Measurements from ENCODE around the gene MAGEL2.

MAGEL2 gene

DNA sequence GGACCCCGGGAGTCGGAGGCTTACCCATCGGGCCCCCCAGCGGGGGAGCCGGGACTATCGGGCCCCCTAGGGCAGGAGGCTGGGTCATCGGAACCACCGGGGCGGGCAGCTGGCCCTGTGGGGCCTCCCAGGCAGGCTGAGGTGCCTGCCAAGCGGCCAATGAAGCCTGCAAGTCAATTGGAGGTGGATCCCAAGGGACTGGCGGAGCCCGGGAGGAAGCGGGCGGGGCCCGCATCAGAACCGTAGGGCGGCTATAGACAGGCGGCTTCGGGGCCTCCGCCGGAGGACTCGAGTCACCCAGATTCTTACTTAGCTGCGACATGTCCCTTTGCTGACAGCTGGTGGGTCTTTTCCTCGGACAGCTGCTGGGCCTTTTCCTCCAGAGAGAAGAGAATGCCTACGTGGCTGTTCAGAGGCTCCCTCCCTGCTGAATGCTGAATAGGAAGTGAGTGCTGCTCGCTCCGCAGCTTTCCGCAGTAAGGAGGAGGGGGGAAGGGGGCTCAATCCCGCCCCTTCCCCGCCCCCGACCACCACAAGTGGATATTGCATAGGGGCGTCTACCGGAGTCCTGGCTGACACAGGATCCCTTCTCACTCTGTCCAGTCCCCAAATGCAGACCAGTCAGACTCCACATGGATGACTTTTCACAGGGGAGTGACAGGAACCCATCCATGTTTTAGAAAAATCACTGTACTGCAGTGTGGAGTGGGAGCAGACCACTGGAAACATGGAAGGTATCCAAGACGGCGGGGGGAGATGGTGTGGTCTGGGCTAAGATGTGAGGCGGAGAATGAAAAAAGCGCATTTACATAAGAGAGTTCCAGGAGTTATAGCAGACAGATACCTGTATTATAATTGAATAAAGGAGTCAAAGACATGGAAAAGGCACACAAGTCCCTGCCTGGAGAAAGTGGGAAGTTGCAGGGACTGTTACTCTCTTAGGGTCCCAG lies at the start of gene MAGEL2:
TSS of gene MAGEL2 (minus strand) at position 447 of the 950 bp plus-strand sequence. CDS start at position 322, 125 bp downstream.
- DNase-seq = peak in 10 of 58 donors; percentile 15 to 50 (median 32)

DNA sequence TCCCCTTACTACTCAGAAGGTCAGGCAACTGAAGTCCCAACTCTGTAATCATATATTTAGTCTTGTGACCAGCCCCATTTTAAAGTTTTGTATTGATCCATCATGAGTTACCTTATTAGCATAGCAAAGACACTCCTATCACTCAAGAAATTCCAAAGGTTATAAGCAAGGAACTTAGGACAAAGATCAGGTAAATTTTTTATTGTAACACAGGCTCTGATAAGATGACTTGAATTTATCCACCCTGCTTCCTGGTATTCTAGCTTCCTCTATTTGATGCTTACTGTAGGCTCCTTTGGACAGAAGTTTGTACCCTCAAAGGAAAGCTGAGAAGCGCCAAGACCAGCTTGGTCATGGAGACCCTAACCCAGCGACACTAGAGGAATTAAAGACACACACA lies 47.6 kb upstream of the MAGEL2 start:
- DNase-seq = no peak

DNA sequence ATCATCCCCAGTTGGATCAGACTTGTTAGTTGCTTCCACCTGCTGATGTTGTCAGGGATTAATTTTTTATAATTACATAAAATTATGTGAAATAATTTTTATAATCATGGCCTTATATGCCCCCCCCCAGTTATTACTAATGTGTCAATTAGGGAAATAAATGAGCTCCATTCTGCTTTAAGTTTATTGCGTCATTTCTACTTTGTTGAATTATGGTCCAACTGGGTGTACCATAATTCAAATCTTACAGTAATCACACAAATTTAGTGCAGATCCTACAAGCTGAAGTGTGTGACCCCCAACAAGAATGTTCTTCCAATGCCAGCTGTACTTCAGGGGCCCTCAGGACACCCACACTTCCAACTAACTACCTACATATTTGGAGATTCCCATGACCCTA lies 46.9 kb upstream of the MAGEL2 start:
- DNase-seq = no peak

DNA sequence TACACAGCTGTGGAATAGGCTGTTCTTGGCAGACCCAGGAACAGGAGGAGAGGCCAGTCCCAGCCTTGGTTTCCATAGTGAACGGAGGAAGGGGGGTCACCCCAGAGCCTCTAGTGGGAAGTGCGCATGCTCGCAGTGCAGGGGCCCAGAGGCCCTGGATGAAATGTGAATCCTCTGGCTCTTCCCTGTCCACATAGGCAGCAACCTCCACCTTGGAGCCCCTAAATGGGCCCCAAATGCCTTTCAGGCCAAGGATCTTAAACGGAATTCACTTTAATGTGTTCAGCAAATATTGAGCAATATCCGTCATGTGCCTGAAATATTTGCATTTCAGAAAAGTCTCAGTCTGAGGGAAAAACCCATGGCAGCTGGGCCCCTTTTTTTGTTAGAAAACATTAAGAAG lies 42.8 kb upstream of the MAGEL2 start:
- DNase-seq = peak in 49 of 58 donors; percentile 4 to 75 (median 43)

DNA sequence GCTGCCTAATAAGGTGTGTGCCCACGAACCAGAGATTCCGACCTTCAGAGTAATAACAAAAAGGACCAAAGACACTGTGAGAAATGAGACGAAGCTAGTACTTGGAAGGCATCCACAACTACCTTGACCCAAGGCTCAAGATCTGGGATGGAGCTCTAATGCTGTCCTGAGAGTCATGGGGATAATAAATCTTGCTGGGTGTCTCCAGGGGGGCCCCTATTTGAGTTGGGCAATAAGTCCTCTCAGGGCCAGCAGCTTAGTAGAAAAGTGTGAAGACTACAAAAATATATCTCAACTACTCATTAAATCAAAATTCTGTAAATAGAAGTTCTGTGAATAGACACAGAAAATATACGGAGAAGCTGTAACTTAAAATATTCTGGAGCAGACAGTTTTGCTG lies 42.3 kb upstream of the MAGEL2 start:
- no peak for DNase-seq

DNA sequence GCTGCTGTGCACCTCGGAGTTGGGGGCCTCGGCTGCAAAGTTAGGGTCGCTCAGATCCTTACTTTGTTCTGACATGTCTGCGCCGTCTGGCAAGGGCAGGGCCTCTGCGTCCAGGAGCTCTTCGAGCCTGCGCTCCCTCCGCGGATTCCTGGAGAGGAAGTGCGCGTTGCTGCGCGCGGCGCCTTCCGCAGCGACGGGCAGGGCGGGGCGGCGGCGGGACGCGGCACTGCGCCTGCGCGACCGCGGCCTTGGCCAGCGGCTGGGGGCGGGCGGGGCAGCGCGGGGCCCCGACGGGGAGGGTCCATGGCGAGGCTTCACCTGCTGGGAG lies 39.4 kb upstream of the MAGEL2 start, which contains the start of gene NDN:
TSS of gene NDN (minus strand) at position 163 of the 328 bp plus-strand sequence. CDS start at position 75, 88 bp downstream.
- DNase-seq = peak in 42 of 58 donors; percentile 2 to 45 (median 18)

DNA sequence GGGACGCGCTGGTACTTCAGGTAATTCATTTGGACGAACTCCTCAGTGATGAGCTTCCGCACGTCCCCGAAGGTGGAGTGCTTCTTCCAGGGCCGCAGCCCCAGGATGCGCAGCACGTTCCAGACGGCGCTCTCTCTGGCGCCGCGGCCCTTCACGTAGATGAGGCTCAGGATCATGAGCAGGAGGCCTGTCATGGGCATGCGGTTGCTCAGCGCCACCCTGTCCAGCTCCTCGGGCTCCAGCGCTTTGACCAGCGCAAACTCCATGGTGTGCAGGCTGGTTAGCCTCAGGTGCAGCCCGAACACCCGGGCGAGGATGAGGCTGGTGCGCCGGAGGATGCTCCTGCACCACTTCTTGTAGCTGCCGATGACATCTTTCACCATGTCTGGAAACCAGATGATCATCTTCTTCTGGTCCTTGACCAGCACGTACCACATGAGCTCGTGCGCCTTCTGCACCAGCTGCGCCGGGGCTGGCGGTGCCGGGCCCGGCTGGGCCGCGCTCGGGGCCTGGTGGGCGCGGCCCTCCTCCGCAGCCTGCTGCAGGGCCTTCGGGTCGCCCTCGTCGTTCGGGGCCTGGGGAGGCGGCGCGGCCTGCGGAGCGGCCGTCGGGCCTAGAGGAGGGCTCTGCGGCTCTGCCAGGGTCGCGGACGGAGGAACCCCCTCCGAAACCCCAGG lies 38.9 kb upstream of the MAGEL2 start:
- DNase-seq = peak in 4 of 58 donors; percentile 3 to 36 (median 6)

DNA sequence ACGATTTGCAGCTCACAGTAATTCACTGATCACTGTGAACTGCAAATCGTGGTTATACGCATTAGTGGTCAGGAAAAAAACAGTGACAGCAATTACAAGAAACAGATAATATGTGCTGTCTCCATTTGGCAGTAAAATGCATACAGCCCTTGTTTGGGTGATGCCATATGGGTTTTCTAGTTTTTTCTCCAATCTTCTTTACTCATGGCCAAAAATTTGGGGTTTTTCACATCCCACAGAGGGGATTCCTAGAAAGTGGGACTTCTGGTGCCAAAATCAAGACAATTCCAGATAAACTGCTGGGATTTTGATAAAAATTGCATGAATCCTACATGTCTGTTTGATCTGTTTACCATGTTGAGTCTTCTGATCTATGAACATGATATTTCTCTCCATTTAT lies 23.8 kb upstream of the MAGEL2 start:
- DNase-seq = no peak

DNA sequence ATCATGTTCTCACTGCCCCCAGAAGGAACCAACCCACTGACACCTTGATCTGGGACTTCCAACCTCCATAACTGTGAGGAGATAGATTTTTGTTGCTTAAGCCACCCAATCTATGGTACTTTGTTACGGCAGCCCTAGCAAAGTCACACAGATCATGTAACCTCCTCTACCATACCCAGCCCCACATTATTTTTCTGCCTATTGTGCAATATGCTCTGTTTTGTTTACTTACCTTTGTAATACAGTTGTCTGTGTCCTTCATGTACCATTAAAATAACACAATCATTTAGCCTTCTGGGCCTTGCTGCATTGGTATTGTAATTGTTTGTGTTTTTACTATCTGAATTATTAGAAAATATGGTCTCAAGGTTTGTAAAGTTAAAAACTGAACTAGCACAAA lies 23.3 kb upstream of the MAGEL2 start:
- no peak for DNase-seq

DNA sequence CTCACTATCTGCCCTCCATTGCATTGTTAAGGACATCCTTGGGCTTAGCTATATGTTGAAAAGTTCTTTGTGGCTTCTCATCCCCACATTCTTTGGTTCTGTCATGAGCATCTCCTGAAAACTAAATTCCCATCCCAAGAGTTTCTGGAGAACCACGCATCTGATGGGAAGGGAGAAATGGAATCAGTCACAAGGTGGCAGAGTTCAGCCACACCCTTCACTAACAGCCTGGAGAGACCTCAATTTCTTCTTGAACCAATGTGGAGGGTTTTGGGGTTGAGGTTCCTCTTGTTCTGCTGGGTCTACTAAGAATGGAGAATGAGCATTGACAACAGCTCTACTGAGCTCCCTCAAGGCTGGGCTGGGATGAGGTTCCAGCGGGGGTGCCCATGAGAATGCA lies 15.6 kb upstream of the MAGEL2 start:
- no peak for DNase-seq

DNA sequence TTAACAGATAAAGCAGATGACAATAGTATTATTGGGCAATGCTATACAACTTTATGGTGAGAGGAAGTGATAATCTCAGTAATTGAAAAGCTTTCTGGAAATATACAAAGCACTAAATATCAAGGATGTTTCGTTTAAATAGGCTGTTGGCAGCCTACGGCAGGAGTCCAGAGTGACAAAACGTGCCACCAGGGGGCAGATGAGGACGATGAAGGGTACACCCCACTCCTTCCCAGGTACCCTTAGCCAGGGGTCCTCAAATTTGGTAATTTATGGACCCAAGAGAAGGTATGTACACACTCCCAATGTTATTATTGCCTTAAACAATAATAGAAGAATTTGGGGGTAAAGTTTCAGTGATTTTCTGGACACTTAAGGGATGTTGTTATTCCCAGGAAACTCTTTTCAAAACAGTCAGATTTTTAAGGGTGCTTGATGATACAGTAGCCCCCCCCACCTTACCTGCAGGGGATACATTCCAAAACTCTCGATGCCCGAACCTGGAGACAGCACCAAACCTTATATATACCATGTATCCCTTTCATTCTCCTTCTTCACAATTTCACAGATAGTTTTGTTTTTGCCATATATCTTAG lies 1.4 kb upstream of the MAGEL2 start:
- peak in 10 of 58 donors; percentile 5 to 58 (median 19) for DNase-seq

DNA sequence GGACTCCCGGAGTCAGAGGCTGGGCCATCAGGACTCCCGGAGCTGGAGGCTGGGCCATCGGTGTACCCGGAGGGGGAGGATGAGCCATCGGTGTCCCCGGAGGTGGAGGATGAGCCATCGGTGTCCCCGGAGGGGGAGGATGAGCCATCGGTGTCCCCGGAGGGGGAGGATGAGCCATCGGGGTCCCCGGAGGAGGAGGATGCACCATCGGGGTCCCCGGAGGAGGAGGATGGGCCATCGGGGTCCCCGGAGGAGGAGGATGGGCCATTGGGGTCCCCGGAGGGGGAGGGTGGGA lies 719 bp downstream of the MAGEL2 start:
- no peak for DNase-seq

DNA sequence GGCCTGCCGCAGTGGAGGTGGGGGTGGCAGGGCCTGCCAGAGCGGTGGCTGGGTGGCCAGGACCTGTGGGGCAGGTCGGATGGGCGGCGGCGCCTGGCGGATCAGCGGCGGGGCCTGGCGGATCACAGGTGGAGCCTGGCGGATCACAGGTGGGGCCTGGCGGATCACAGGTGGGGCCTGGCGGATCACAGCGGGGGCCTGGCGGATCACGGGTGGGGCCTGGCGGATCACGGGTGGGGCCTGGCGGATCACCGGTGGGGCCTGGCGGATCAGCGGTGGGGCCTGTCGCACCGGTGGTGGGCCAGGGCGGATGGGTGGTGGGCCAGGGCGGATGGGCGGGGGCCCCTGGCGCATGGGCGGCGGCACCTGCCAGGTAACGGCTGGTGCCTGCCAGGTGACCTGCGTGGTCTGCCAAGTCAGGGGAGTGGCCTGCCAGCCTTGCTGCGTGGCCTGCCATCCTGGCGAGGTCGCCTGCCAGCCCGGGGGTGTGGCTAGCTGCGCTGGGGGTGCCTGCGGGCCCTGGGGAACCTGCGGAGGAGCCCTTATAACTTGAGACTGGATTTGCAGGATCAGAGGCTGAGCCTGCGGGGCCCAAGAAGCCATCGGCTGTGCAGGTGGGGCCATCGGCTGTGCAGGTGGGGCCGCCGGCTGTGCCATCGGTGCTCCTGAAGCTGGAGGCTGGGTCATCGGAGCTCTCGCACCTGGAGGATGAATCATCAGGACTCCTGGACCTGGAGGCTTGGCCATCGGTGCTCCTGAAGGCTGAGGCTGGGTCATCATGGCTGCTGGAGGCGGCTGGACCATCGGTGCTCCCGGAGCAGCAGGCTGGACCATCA lies 1.3 kb downstream of the MAGEL2 start:
- no peak for DNase-seq

DNA sequence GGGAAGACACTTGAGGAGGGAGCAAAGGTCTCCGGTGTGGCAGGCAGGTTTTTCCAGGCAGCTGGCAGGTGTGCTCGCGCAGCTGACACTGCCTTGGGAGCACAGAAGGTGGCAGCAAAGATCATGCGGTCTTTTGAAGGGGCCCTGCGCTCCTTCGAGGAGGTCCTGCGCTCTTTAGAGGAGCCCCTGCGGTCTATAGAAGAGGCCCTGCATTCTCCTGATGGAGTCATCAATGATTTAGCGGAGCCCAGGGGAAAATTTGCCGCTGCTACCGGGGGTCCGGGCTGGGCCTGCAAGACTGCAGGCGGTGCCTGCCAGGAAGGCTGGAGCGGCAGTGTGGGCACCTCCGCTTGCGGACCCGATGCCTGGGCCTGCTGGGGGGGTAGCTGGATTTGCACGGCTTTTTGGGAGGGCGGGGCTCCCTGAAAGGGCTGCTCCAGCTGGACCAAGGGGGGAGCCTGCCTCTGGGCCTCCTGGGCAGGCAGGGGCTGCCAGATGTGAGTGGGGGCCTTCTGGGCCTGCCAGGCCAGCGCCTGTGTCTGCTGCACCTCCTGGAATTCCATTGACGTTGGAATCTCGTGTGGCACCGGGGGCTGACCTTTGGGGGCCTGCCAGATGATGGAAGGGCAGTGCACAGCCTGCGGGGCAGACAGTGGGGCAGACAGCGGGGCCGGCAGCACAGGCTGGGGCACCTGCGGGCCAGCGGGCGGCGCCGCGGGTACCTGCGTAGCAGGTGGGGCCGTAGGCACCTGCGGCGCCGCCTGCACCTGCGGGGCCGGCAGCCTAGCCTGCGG lies 2.1 kb downstream of the MAGEL2 start:
- DNase-seq = no peak

DNA sequence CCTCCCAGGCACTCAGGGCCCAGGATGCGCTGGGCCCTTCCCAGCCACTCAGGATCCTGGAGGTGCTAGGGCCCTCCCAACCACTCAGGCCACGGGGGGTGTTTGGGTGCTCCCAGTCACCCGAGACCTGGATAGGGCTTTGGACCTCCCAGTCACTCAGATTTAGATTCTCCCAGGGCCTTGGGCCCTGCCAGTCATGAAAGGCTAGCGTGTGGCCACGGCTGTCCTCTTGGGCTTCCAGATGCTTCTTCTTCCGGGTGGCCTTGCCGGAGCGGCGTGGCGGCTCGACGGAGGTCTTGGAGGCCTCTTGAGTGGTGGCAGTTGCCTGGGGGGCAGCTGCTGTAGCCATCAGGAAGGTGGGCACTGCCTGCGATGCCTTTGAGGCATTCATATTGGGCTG lies 2.8 kb downstream of the MAGEL2 start:
- no peak for DNase-seq

DNA sequence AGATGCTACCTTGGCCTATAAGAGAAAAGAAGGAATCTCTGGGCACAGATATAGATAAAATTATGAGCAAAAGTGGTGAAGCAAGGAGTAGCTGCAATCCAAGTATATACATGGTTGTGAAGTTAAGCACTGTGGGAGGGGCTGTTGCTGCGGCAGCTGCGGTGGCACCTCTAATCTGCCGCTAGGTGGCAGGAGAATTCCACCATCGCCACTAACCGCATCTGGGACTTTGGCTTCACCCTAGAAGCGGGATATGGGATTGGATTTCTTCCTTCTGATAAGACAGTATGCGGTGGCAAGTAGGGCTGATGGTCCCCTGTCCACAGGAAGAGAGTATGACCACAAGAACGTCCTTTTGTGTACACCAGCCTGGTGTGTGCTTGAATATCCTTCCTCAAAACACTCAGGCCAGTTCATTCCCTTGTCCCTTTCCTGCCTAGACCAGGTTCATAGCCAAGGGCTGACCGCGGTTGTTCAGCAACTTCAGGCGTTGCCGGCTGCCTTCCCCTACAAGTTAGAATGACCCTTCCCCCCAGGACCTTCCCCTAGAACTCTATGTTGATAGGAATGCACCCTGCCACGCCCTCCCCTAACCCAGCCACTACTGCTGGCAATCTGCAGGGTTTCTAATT lies 5.1 kb downstream of the MAGEL2 start:
- peak in 44 of 58 donors; percentile 6 to 80 (median 37) for DNase-seq

DNA sequence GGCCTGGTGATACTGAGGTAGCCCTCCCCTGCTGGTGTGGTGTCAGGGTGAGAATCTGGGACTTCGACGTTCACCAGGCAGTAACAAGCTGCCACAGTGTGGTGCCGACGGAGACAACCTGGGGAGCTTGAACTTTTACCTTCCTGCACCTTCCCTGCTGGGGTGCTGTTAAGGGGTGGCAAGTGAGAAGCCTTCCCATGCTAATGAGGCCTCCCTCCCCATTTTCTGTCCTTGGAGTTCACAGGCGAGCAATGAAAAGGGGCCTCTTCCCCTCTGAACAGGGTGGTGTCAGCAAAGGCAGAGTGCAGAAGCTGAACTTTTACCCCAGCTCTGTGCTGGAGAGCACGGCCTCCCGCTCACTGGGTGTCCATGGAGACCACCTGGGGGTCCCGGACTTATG lies 13.5 kb downstream of the MAGEL2 start:
- DNase-seq = no peak

DNA sequence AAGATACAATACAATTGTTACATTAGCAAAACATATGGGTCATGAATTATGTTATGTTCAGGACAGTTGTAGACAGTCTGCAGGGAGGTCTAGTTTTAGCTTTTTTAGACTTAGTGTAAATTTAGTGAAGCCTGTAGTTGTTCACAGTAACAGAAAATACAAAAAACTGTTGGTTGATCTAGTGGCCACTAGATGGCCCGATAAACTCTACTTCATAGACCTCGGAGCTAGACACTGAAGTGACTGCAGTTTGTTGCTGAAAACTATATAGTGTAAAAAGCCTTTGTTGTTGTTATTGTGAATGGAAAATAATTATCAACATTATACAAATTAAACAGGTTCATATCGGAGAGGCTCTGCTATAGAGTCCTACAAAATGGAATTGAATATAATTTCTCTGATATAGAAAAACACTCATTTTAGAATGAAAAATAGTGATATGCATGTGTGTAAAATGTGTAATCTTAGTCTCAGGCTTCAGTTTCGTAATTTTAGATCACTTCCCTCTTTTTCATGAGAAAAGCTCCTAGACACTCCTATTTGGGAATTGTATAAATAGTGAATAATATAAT lies 18.3 kb downstream of the MAGEL2 start:
- no peak for DNase-seq

DNA sequence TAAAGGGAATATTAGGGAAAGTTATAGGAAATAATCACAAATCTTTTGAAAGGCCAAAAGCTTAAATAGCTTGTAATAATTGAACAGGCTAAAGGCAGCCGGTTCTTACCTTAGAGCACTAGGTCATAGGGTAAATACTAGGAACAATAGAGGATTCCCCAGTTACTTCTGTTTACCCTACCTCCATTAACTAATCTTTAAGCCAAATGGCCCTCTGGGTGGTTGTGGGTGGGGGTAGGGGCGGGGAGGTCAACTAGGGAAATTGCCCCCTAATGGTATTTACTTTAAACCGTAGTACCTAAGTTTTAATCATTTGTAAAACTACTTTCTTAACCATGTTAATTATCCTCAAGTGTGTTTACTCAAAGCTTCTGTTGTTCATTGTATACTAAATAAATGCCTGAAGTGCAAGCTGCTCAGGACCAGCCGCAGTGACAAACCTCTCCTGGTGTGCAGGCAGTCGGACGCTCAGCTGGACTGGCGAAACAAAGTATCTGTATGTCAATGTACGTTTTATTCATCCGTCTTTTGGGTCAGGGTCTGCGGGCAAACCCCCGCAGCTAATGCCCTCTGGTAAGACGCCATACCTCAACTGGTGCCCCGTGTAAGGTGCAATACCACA lies 18.9 kb downstream of the MAGEL2 start:
- DNase-seq = no peak
